ENCODE results near the gene DPF3.

Gene DPF3

GRCh38 chr14:72901361-72901760 lies 7.5 kb upstream of the DPF3 start:
- H3K4me3 ChIP-seq (ENCODE audit: control insufficient read depth, low read depth, low read length), result no peak overlapping the region
- DNase-seq (ENCODE audit: low read depth), result no peak
- no peak for TF ChIP-seq CTCF (IDR thresholded peaks at IDR 0.05; ENCODE audit: control insufficient read depth, insufficient read depth, low read depth, low read length, missing control alignments)

- H3K4me3 ChIP-seq (ENCODE audit: control insufficient read depth, low read depth, low read length), result no peak overlapping the region
- no peak for DNase-seq (ENCODE audit: low read depth)
- TF ChIP-seq CTCF (IDR thresholded peaks at IDR 0.05; ENCODE audit: control insufficient read depth, insufficient read depth, low read depth, low read length, missing control alignments), result no peak
These were observed 4.5 kb upstream of the DPF3 start for GRCh38 chr14:72898448-72898847.

GRCh38 chr14:72894623-72895378 lies 900 bp upstream of the DPF3 start:
- no peak for DNase-seq (ENCODE audit: low read depth)

GRCh38 chr14:72894323-72894622 lies 372 bp upstream of the DPF3 start:
- no peak for DNase-seq (ENCODE audit: low read depth)
- no peak for TF ChIP-seq CTCF (IDR thresholded peaks at IDR 0.05; ENCODE audit: control insufficient read depth, insufficient read depth, low read depth, low read length, missing control alignments)
- H3K4me3 ChIP-seq (ENCODE audit: control insufficient read depth, low read depth, low read length), result peak overlapping the region; percentile 98

More at GRCh38 chr14:72894623-72895378, 900 bp upstream of the DPF3 start:
- no peak for TF ChIP-seq CTCF (IDR thresholded peaks at IDR 0.05; ENCODE audit: control insufficient read depth, insufficient read depth, low read depth, low read length, missing control alignments)
- H3K4me3 ChIP-seq (ENCODE audit: control insufficient read depth, low read depth, low read length), result peak overlapping the region; percentile 98

- no peak for DNase-seq (ENCODE audit: low read depth)
- TF ChIP-seq CTCF (IDR thresholded peaks at IDR 0.05; ENCODE audit: control insufficient read depth, insufficient read depth, low read depth, low read length, missing control alignments), result no peak
- H3K4me3 ChIP-seq (ENCODE audit: control insufficient read depth, low read depth, low read length), result peak overlapping the region; percentile 98
These were observed 844 bp downstream of the DPF3 start for GRCh38 chr14:72892879-72893635.

GRCh38 chr14:72892103-72892878 lies 1.6 kb downstream of the DPF3 start:
- DNase-seq (ENCODE audit: low read depth), result no peak
- no peak for TF ChIP-seq CTCF (IDR thresholded peaks at IDR 0.05; ENCODE audit: control insufficient read depth, insufficient read depth, low read depth, low read length, missing control alignments)
- H3K4me3 ChIP-seq (ENCODE audit: control insufficient read depth, low read depth, low read length), result peak overlapping the region; percentile 98

Measured in AG09309 (cell line).